ENCODE measurements around the gene CPSF4L.

The CPSF4L gene

DNA sequence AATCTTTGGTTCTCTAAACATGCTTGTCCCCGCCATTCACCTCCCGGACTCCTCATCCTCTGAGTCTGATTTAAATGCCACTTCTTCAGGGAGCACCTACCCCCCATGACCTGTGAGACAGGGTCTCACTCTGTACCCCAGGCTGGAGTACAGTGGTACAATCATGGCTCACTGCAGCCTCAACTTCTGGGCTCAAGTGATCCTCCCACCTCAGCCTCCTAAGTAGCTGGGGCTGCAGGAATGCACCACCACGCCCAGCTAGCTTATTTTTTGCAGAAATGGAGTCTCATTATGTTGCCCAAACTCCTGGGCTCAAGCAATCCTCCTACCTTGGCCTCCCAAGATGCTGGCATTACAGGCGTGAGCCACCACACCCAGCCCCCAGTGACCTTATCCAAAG, 12.8 kb upstream of the CPSF4L start:
- TF ChIP-seq, protein P1, sequence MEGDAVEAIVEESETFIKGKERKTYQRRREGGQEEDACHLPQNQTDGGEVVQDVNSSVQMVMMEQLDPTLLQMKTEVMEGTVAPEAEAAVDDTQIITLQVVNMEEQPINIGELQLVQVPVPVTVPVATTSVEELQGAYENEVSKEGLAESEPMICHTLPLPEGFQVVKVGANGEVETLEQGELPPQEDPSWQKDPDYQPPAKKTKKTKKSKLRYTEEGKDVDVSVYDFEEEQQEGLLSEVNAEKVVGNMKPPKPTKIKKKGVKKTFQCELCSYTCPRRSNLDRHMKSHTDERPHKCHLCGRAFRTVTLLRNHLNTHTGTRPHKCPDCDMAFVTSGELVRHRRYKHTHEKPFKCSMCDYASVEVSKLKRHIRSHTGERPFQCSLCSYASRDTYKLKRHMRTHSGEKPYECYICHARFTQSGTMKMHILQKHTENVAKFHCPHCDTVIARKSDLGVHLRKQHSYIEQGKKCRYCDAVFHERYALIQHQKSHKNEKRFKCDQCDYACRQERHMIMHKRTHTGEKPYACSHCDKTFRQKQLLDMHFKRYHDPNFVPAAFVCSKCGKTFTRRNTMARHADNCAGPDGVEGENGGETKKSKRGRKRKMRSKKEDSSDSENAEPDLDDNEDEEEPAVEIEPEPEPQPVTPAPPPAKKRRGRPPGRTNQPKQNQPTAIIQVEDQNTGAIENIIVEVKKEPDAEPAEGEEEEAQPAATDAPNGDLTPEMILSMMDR (IDR thresholded peaks at IDR 0.05; ENCODE audit: insufficient read depth, low read length, missing control alignments) = no peak
- POLR2A ChIA-PET = no interaction called here
- DNase-seq (ENCODE audit: low read depth, low spot score) = no peak
- no peak overlapping the region for H3K4me3 ChIP-seq (ENCODE audit: low read depth, low read length)
- CTCF ChIA-PET = no interaction called here

DNA sequence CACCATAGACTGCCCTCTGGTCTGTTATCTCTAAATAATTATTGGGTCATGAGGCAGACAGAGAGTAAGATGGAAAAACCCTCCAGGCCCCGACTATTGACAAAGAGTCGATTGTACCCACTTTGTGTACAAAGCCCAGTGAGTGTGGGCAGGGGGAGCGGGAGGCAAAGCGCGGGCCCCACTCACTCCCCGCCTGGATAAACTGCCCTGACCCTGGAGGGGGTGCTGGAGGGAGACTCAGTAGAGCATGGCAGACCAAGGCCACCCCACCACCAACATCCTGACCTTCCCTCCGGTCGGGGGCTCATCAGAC, 11.2 kb upstream of the CPSF4L start:
- TF ChIP-seq, protein P1 (IDR thresholded peaks at IDR 0.05; ENCODE audit: insufficient read depth, low read length, missing control alignments) = no peak
- H3K4me3 ChIP-seq (ENCODE audit: low read depth, low read length) = no peak overlapping the region
- CTCF ChIA-PET = no interaction called here
- no peak for DNase-seq (ENCODE audit: low read depth, low spot score)
- POLR2A ChIA-PET = no interaction called here

DNA sequence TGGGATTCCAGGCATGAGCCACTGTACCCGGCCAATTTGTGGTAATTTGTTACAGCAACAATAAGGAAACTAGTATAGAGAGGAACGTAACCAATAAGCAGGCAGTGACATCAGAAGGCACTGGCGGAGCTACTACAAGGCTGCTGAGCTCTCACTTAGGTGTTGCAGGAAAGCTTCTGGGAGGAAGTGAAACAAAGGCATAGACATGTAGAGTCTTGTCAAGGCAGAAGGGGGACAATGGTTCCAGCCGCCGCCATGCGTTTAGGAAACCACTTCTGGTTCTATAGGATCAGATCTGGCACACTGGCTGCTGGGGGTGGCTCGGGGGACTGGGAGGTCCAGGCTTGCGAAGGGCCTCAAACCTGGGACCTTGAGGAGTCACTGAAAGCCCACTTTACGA, 9.4 kb upstream of the CPSF4L start:
- ChIA-PET POLR2A (no interaction called here), CTCF (interaction anchor here (1.0 to 1.4 kb wide), 3 partner anchors 11 to 99 kb away, joined by 3 to 7 read pairs (median 3); no protein-coding TSS in a partner anchor)
- no peak for DNase-seq (ENCODE audit: low read depth, low spot score)
- no peak overlapping the region for H3K4me3 ChIP-seq (ENCODE audit: low read depth, low read length)
- TF ChIP-seq, protein P1 (IDR thresholded peaks at IDR 0.05; ENCODE audit: insufficient read depth, low read length, missing control alignments) = no peak

DNA sequence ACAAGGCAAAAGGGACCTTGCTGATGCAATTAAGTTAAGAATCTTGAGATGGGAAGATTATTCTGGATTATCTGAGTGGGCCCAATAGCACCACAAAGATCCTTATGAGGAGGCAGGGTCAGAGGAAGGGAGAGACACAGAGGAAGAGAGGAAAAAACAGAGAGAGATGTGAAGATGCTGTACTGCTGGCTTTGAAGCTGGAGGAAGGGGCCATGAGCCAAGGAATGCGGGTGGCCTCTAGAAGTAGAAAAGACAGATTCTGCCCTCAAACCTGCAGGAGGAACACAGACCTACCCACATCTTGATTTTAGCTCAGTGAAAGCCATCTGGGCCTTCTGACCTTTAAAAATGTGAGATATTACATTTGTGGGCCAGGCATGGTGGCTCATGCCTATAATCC, 8.1 kb upstream of the CPSF4L start:
- CTCF ChIA-PET = interaction anchor here (1.1 to 1.3 kb wide), 3 partner anchors 13 to 101 kb away, joined by 3 to 7 read pairs (median 4); no protein-coding TSS in a partner anchor
- POLR2A ChIA-PET = no interaction called here
- H3K4me3 ChIP-seq (ENCODE audit: low read depth, low read length) = no peak overlapping the region
- no peak for DNase-seq (ENCODE audit: low read depth, low spot score)
- TF ChIP-seq, protein P1 (IDR thresholded peaks at IDR 0.05; ENCODE audit: insufficient read depth, low read length, missing control alignments) = no peak

DNA sequence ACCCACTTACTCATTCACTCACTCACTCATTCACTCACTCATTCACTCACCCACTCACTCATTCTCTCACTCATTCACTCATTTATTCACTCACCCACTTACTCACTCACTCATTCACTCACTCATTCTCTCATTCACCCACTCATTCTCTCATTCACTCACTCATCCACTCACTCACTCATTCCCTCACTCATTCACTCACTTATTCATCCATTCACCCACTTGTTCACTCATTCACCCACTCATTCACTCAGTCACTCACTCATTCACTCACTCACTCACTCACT, 7.6 kb upstream of the CPSF4L start:
- CTCF ChIA-PET = interaction anchor here (1.8 kb wide), 1 partner anchor 101 kb away, joined by 7 read pairs; no protein-coding TSS in a partner anchor
- TF ChIP-seq, protein P1 (IDR thresholded peaks at IDR 0.05; ENCODE audit: insufficient read depth, low read length, missing control alignments) = no peak
- POLR2A ChIA-PET = no interaction called here
- DNase-seq (ENCODE audit: low read depth, low spot score) = no peak
- no peak overlapping the region for H3K4me3 ChIP-seq (ENCODE audit: low read depth, low read length)

DNA sequence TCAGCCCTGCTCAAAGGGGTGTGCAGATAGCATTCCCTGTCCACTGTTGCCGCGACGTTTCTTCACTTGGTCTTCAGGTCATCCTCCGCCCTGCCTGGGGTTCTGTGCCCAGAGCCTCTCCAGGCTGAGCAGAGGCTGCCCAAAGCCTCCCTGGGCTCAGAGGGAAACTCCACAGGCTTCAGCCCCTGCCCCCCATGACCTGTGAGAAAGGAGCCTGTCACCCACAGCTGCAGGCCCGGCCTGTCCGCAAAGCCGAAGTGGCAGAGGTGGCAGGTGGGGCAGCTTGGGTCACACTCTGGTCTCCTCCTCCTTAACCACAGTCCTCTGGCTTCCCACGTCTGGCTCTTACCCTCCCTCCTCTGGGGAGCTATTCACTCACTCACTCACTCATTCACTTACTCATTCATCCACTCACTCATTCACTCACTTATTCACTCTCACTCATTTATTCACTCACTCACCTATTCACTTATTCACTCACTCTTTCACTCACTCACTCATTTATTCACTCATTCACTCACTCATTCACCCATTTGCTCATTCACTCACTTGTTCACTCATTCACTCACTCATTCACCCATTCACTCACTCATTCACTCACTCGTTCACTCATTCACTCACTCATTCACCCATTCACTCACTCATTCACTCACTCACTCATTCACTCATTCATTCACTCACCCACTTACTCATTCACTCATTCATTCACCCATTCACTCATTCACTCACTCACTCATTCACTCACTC, 7.1 kb upstream of the CPSF4L start:
- TF ChIP-seq, protein P1 (IDR thresholded peaks at IDR 0.05; ENCODE audit: insufficient read depth, low read length, missing control alignments) = no peak
- CTCF ChIA-PET = interaction anchor here (1.5 to 7.0 kb wide), 4 partner anchors 13 to 102 kb away, joined by 3 to 64 read pairs (median 6); no protein-coding TSS in a partner anchor
- no peak for DNase-seq (ENCODE audit: low read depth, low spot score)
- H3K4me3 ChIP-seq (ENCODE audit: low read depth, low read length) = no peak overlapping the region
- POLR2A ChIA-PET = no interaction called here
